Measurements from ENCODE around the gene CROCC.
"Not testable (repeated sequence)": the region's sequence is repeated elsewhere in the genome, so short reads cannot be mapped to it uniquely, and the experiment has no call there.

CROCC gene

DNA sequence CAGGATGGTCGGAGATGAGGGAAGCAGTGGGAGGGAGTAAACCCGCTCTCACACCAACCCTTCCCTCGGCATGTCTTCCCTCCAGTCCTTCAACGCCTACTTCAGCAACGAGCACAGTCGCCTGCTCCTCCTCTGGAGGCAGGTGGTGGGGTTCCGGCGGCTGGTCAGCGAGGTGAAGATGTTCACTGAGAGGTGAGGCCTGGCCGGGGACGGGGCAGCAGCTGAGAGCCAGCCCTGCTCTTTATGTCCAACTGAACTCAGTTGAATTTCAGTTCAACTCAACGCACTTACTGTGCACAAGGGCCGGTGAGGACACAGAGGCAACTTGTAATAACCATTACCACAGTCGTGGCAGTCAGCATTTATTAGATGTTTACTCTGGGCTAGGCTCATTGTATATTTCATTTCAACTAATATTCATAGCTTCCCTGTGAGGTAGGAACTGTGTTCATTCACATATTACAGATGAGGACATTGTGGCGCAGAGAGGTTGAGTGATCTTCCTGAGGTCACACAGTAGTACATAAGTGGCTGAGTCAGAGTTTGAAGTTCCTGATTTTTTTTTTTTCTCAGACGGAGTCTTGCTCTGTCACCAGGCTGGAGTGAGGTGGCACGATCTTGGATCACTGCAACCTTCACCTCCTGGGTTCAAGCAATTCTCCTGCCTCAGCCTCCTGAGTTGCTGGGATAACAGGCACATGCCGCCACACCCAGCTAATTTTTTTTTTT is 9.6 kb downstream of the CROCC start:
- not testable (repeated sequence) for H3K27me3 Mint-ChIP-seq; DNase-seq; H3K9me3 Mint-ChIP-seq; H3K4me1 Mint-ChIP-seq; ATAC-seq (replicated peaks); H3K4me3 Mint-ChIP-seq; H3K27ac Mint-ChIP-seq
- H3K36me3 Mint-ChIP-seq: peaks cover 9 to 28% of the 10 kb centered on the region in 2 donors

DNA sequence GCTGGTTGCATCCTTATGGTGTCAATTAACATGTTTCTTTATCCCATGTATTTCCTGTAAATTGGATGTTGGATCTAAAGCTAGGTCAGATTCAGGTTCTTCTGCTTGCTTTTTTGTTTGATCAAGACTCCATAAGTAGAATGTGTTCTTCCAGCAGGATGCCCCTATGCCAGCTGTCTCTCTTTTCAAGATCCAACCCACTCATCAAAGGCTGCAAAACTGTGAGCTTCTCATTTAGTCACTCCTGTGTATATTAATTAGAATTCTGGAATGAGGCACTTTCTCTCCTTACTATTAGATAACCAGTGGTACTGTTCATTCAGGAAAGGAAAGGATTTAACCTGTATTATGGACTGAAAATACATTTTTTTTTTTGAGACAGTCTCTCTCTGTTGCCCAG is 12.2 kb downstream of the CROCC start:
- not testable (repeated sequence) for H3K9me3 Mint-ChIP-seq; H3K27ac Mint-ChIP-seq; H3K4me3 Mint-ChIP-seq; H3K27me3 Mint-ChIP-seq; ATAC-seq (replicated peaks); DNase-seq; H3K4me1 Mint-ChIP-seq
- H3K36me3 Mint-ChIP-seq: peaks cover 18 to 46% of the 10 kb centered on the region in 2 donors

DNA sequence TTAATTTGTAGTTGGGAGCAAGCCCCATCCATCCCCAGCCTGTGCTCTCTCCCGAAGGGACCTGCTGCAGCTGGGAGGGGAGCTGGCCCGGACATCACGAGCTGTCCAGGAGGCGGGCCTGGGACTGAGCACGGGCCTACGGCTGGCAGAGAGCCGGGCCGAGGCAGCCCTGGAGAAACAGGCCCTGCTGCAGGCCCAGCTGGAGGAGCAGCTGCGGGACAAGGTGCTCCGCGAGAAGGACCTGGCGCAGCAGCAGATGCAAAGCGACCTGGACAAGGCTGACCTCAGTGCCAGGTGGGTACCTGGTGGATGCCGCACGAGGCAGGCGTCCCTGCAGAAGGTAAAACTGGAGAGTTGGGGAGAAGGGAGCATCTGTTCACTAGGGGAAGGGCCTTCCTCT is 14.8 kb downstream of the CROCC start:
- H3K36me3 Mint-ChIP-seq: peaks cover 21 to 42% of the 10 kb centered on the region in 2 donors
- H3K27me3 Mint-ChIP-seq; H3K9me3 Mint-ChIP-seq; H3K27ac Mint-ChIP-seq; H3K4me1 Mint-ChIP-seq; ATAC-seq (replicated peaks); DNase-seq; H3K4me3 Mint-ChIP-seq: not testable (repeated sequence)

DNA sequence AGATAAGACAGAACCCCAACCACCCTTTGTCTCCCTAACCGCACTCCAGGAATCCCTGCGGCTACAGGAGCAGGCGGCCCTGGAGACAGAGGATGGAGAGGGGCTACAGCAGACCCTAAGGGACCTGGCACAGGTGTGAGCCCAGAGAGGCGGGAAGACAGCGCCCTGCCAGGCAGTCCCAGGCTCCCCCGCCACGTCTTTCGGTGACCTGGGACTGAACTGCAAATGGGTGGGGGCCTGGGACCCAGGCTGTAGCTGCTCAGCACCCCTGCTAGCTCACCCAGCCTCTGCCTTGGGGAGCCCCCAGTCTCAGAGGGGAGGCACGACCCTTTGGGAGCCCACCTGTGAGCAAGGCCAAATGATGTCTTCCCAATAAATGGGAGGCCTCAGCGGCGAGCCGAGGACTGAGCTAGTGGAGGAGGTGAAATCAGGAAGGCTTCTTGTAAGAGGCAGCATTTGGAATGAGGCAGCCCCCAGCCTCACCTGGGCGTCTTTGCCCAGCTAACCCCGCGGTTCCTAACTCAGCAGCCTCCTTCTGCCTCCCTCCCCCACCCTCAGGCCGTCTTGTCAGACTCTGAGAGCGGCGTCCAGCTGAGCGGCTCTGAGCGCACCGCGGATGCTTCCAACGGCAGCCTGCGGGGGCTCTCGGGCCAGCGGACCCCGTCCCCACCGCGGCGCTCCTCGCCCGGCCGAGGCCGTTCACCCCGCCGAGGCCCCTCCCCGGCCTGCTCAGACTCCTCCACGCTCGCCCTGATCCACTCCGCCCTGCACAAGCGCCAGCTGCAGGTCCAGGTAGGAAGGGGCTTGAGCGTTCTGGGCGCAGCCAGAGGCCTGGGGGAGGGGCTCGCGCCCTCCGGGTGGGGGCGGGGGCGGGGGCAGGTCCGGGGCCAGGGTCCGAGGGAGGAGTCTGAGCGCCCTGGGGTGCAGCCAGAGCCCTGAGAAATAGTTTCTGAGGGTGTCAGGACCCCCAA is 16.9 kb downstream of the CROCC start:
- DNase-seq (no peak), ATAC-seq (replicated peaks) (no peak)
- Mint-ChIP-seq H3K4me3 (no peak overlapping the region), H3K27ac (peak overlapping the region; percentile 22), H3K27me3 (no peaks in the 10 kb centered on the region), H3K36me3 (peaks cover 23 to 45% of the 10 kb centered on the region in 2 donors), H3K9me3 (no peaks in the 10 kb centered on the region), H3K4me1 (no peaks in the 10 kb centered on the region)

DNA sequence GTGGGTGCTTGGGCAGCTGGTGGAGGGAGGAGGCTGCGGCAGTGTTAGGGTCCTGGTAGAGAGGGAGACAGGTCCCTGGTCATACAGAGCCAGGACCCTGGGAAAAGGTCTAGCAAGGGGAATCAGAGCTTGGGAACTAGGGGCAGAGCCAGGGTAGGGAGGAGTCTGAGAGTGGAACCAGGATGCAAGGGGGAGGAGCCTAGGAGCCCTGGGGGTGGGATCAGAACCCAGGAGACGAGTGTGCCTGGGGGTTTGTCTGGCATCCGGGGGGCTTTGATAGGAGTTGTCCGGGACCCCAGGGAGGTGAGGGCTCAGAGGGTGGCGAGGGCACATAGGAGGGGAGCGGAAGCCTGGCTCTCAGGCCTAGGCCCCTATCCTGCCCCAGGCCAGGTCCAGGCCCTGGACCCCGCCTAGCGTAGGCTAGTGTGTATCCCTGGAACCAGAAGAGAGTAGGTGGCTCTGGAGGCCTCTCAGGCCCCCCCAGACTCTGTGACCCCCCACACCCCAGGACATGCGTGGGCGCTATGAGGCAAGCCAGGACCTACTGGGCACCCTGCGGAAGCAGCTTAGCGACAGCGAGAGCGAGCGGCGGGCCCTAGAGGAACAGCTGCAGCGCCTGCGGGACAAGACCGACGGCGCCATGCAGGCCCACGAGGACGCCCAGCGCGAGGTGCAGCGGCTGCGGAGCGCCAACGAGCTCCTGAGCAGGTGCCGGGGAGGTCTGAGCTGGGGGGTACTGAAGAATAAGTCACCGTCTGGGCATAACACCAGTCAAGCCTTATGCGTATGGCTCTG is 17.9 kb downstream of the CROCC start:
- not testable (repeated sequence) for H3K27ac Mint-ChIP-seq

DNA sequence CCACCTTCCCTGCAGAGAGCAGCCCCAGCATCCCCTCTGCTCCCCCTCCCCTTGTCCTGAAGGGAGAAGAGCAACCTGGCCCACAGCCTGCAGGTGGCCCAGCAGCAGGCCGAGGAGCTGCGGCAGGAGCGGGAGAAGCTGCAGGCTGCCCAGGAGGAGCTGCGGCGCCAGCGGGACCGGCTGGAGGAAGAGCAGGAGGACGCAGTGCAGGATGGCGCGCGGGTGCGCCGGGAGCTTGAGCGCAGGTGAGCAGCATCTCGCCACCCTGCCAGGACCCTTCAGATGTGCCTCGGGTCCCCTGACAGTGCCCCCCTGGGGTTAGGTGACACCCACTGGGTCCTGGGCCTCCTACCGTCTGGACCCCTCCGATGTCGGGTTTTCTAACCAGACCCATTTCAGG is 22.3 kb downstream of the CROCC start:
- H3K4me3 Mint-ChIP-seq: no peak overlapping the region
- no peak for DNase-seq
- no peak overlapping the region for H3K27ac Mint-ChIP-seq
- no peaks in the 10 kb centered on the region for H3K9me3 Mint-ChIP-seq
- H3K36me3 Mint-ChIP-seq: peaks cover 11 to 44% of the 10 kb centered on the region in 2 donors
- H3K27me3 Mint-ChIP-seq: no peaks in the 10 kb centered on the region
- ATAC-seq (replicated peaks): no peak
- no peaks in the 10 kb centered on the region for H3K4me1 Mint-ChIP-seq

More for the DNA sequence above, 17.9 kb downstream of the CROCC start:
- H3K36me3 Mint-ChIP-seq: peaks cover 26 to 49% of the 10 kb centered on the region in 2 donors
- H3K4me3 Mint-ChIP-seq; ATAC-seq (replicated peaks); DNase-seq; H3K9me3 Mint-ChIP-seq; H3K4me1 Mint-ChIP-seq; H3K27me3 Mint-ChIP-seq: not testable (repeated sequence)

DNA sequence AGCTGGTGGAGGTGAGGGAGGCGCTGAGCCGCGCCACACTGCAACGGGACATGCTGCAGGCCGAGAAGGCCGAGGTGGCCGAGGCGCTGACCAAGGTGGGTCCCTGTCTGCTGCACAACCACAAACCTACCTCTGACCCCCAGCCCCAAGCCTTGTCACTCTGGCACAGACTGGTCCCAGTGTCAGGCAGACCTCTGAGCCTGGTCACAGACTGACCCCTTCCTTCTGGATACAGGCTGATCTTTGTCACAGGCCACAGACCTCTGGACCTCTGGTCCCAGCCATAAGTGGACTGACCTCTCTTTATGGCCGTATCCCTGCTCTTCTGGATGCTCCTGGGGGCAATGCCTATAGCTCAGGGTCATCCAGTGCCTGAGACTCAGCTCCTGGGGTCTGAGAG is 23.8 kb downstream of the CROCC start:
- H3K36me3 Mint-ChIP-seq: peaks cover 10 to 38% of the 10 kb centered on the region in 2 donors
- not testable (repeated sequence) for DNase-seq; H3K4me1 Mint-ChIP-seq; H3K4me3 Mint-ChIP-seq; H3K27me3 Mint-ChIP-seq; H3K27ac Mint-ChIP-seq; ATAC-seq (replicated peaks); H3K9me3 Mint-ChIP-seq

DNA sequence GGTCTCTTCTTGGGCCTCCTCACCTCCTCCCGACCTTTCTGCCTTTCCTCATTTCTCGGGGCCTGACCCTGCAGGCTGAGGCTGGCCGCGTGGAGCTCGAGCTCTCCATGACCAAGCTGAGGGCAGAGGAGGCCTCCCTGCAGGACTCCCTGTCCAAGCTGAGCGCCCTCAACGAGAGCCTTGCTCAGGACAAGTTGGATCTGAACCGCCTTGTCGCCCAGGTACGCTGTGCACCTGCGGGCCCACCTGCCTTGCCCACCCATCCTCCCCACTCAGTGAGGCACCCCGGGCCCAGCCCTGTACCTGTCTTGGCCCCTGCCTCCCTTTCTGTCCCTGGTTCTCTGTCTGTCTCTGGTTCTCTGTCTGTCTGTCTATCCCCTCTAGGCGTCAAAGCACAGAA is 24.5 kb downstream of the CROCC start:
- not testable (repeated sequence) for ATAC-seq (replicated peaks); H3K4me1 Mint-ChIP-seq; H3K4me3 Mint-ChIP-seq; DNase-seq; H3K27ac Mint-ChIP-seq; H3K27me3 Mint-ChIP-seq; H3K9me3 Mint-ChIP-seq
- H3K36me3 Mint-ChIP-seq: peaks cover 6 to 34% of the 10 kb centered on the region in 2 donors

DNA sequence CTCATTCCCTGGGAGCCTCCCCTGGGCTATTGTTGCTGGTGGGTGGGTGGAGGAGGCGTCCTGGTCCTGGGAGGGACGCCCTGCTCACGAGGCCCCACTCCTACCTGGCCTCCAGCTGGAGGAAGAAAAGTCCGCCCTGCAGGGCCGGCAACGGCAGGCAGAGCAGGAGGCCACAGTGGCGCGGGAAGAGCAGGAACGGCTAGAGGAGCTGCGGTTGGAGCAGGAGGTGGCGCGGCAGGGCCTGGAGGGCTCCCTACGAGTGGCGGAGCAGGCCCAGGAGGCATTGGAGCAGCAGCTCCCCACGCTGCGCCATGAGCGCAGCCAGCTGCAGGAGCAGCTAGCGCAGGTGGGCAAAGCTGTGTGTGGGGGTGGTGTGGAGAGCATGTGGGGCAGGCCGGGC is 24.9 kb downstream of the CROCC start:
- Mint-ChIP-seq H3K27me3 (no peaks in the 10 kb centered on the region), H3K36me3 (peaks cover 6 to 34% of the 10 kb centered on the region in 2 donors), H3K4me3 (no peak overlapping the region), H3K27ac (no peak overlapping the region), H3K4me1 (peaks cover 1 to 2% of the 10 kb centered on the region in 2 donors), H3K9me3 (no peaks in the 10 kb centered on the region)
- ATAC-seq (replicated peaks) (no peak), DNase-seq (no peak)

DNA sequence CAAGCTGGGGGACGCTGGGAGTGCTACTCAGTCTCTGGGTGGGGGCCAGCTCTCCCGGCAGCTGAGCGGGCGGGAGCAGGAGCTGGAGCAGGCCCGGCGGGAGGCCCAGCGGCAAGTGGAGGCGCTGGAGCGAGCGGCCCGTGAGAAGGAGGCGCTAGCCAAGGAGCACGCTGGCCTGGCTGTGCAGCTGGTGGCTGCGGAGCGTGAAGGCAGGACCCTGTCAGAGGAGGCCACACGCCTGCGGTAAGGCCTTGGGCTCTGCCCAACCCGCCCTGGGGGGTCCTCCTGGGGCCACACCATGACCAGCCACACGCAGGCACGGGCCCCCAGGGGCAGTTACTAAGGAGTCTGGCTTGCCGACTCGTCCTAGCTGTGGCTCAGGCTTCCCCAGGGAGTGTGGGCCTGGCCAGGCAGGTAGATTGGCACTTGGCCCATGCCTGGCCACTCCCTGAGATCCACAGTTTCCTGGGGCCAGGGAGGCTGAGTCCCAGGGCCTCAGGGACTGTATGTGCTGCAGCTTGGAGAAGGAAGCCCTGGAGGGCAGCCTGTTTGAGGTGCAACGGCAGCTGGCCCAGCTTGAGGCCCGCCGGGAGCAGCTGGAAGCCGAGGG is 26.7 kb downstream of the CROCC start:
- not testable (repeated sequence) for H3K27me3 Mint-ChIP-seq; H3K27ac Mint-ChIP-seq; H3K4me3 Mint-ChIP-seq; H3K9me3 Mint-ChIP-seq; ATAC-seq (replicated peaks); DNase-seq
- peaks cover 6 to 28% of the 10 kb centered on the region in 2 donors for H3K36me3 Mint-ChIP-seq
- H3K4me1 Mint-ChIP-seq: peaks cover 1 to 12% of the 10 kb centered on the region in 2 donors

DNA sequence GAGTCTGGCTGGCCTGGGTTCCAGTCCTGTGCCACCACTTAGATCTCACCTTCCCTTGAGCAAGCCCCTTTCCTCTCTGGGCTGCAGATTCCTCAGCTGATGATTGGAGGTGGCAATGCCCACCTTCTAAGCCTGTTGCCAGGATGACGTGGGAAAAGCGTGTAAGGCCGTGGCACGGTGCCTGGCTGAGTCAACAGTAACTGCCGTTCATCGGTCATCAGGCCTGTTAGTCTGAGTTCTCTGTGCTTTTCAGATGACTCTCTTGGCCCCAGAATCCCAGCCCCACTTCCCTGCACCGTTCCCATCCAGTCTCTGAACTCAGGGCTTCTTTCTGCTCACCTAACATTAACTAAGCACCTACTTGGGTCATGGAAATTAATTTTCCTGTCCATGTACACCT is 27.3 kb downstream of the CROCC start:
- not testable (repeated sequence) for H3K27me3 Mint-ChIP-seq; H3K9me3 Mint-ChIP-seq; DNase-seq; H3K27ac Mint-ChIP-seq; ATAC-seq (replicated peaks); H3K4me3 Mint-ChIP-seq
- H3K36me3 Mint-ChIP-seq: peaks cover 0 to 22% of the 10 kb centered on the region in 2 donors
- H3K4me1 Mint-ChIP-seq: peaks cover 1 to 12% of the 10 kb centered on the region in 2 donors

DNA sequence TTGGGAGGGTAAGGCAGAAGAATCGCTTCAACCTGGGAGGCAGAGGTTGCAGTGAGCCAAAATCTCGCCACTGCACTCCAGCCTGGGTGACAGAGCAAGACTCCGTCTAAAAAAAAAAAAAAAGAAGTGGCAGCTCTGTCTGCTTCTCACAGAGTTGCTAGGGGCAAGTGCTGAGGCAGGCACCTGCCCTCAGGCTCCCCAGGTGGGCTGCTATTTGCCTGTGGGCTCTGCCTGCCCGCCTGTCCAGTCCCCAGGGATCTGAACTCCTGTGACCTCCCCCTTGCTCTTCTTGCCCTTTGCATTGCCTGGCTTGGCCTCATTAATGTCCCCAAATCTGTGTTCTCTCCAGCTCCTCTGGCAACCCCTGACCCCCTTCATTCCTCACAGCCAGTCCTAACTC is 30.6 kb downstream of the CROCC start:
- not testable (repeated sequence) for H3K27me3 Mint-ChIP-seq, H3K4me3 Mint-ChIP-seq

DNA sequence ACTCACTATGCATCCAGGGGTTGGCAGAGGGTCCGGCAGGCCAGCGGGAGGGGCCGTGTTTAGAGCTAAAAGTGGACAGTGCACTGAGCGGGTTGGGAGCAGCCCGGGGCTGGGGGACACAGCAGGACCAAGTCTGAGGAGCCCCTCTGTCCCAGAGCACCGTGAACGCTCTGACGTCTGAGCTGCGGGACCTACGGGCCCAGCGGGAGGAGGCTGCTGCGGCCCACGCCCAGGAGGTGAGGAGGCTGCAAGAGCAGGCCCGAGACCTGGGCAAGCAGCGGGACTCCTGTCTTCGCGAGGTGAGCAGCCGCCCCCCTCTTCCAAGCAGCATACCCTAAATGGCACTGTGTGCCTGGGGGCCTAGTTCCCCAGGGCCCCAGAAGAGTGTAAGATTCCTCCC is 32.8 kb downstream of the CROCC start:
- peaks cover 0 to 2% of the 10 kb centered on the region in 2 donors for H3K36me3 Mint-ChIP-seq
- no peak overlapping the region for H3K4me3 Mint-ChIP-seq
- DNase-seq (no peak), ATAC-seq (replicated peaks) (no peak)
- H3K4me1 Mint-ChIP-seq: peaks cover 1 to 12% of the 10 kb centered on the region in 2 donors
- no peaks in the 10 kb centered on the region for H3K9me3 Mint-ChIP-seq
- H3K27me3 Mint-ChIP-seq: no peaks in the 10 kb centered on the region
- no peak overlapping the region for H3K27ac Mint-ChIP-seq

More for the DNA sequence above, 30.6 kb downstream of the CROCC start:
- H3K27ac Mint-ChIP-seq; DNase-seq; H3K36me3 Mint-ChIP-seq; H3K9me3 Mint-ChIP-seq; ATAC-seq (replicated peaks): not testable (repeated sequence)
- H3K4me1 Mint-ChIP-seq: peaks cover 1 to 12% of the 10 kb centered on the region in 2 donors

DNA sequence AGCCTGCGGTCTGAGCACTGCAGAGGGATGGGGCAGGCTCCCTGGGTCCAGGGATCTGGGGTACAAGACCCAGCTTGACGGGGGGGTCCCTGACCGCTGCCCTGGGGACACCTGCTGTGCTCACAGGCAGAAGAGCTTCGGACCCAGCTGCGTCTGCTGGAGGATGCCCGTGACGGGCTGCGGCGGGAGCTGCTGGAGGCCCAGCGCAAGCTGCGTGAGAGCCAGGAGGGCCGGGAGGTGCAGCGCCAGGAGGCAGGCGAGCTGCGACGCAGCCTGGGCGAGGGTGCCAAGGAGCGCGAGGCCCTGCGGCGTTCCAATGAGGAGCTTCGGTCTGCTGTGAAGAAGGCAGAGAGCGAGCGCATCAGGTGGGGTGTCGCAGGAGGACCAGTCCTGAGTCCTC is 33.5 kb downstream of the CROCC start:
- peaks cover 0 to 2% of the 10 kb centered on the region in 2 donors for H3K36me3 Mint-ChIP-seq
- H3K9me3 Mint-ChIP-seq: no peaks in the 10 kb centered on the region
- no peak for ATAC-seq (replicated peaks)
- H3K4me3 Mint-ChIP-seq: no peak overlapping the region
- peaks cover 1 to 15% of the 10 kb centered on the region in 2 donors for H3K4me1 Mint-ChIP-seq
- DNase-seq: no peak
- H3K27ac Mint-ChIP-seq: no peak overlapping the region
- no peaks in the 10 kb centered on the region for H3K27me3 Mint-ChIP-seq
